PC-9 (cell line): ENCODE data around the gene EDAR. TPM values are rescaled to one million over a fixed set of nuclear protein-coding genes. Genes with fewer than 3 reads are reported as not detected.

ENCODE experiments used
- BruUV-seq: library from RNA; stranded (reverse); fragments of 400-500 nt; replicated peaks from 2 replicates; lab custom pipeline; 2021; lab: Mats Ljungman, UMichigan
- CTCF ChIA-PET: fragments of 300-600 bp; sonication (Branson Sonifier 250); formaldehyde crosslinking; loops from one replicate; lab custom pipeline; 2022; ENCODE audit warnings: antibody characterized with exemption; lab: Charles Lee
- POLR2A ChIA-PET: fragments of 300-600 bp; sonication (Branson Sonifier 250); formaldehyde crosslinking; loops from one replicate; lab custom pipeline; 2022; ENCODE audit warnings: antibody characterized with exemption; ENCODE audit not compliant: unreplicated experiment; lab: Charles Lee
- DNase-seq, 2 experiments: peaks; one replicate each; pipeline versions ENCODE4 v3.0.0 to v3.0.0-alpha.2; 2015 to 2022; ENCODE audit warnings: mixed read lengths in 1 of 2
- H2AFZ ChIP-seq: fragments of 200-600 bp; sonication (generic); 2 replicates; pipeline ENCODE4 v1.8.1; 2017; ENCODE audit warnings: antibody characterized with exemption
- H3F3A ChIP-seq: fragments of 200-600 bp; sonication (generic); 2 replicates; pipeline ENCODE4 v1.8.1; 2017; ENCODE audit warnings: antibody characterized with exemption, mild to moderate bottlenecking, low read depth; ENCODE audit not compliant: insufficient read depth
- H3K27ac ChIP-seq: fragments of 200-600 bp; sonication (generic); 2 replicates; pipeline ENCODE4 v1.6.1; 2016; ENCODE audit warnings: mixed run types
- H3K27me3 ChIP-seq: fragments of 200-600 bp; sonication (generic); 2 replicates; pipeline ENCODE4 v1.6.1; 2016; ENCODE audit warnings: low read depth, mixed run types; ENCODE audit not compliant: insufficient read depth
- H3K36me3 ChIP-seq: fragments of 200-600 bp; sonication (generic); 2 replicates; pipeline ENCODE4 v1.6.1; 2016; ENCODE audit warnings: low read depth, mixed run types
- H3K4me1 ChIP-seq: fragments of 200-600 bp; sonication (generic); replicated peaks from 2 replicates; pipeline ENCODE4 v1.6.1; 2016; ENCODE audit warnings: mixed run types; ENCODE audit not compliant: insufficient read depth
- H3K4me2 ChIP-seq: fragments of 200-600 bp; sonication (generic); 2 replicates; pipeline ENCODE4 v1.6.1; 2017; ENCODE audit warnings: mixed run types
- H3K4me3 ChIP-seq: fragments of 200-600 bp; sonication (generic); 2 replicates; pipeline ENCODE4 v1.6.1; 2016; ENCODE audit warnings: mixed run types
- H3K79me2 ChIP-seq: fragments of 200-600 bp; sonication (generic); 2 replicates; pipeline ENCODE4 v1.6.1; 2017; ENCODE audit warnings: low read depth, mixed run types
- H3K9me2 ChIP-seq: fragments of 200-600 bp; sonication (generic); 2 replicates; pipeline ENCODE4 v1.8.1; 2017; ENCODE audit warnings: mild to moderate bottlenecking; ENCODE audit not compliant: insufficient read depth
- H3K9me3 ChIP-seq: fragments of 200-600 bp; sonication (generic); 2 replicates; pipeline ENCODE4 v1.8.1; 2016; ENCODE audit warnings: low read depth; ENCODE audit not compliant: insufficient read depth
- H4K20me1 ChIP-seq: fragments of 200-600 bp; sonication (generic); 2 replicates; pipeline ENCODE4 v1.8.1; 2017; ENCODE audit not compliant: insufficient read depth
- EZH2 ChIP-seq: fragments of 200-600 bp; sonication (generic); IDR thresholded peaks from 2 replicates; pipeline ENCODE4 v1.8.0; 2017; ENCODE audit warnings: antibody characterized with exemption, low read depth
- intact Hi-C: fragments of 100-400 bp; cut with micrococcal nuclease; formaldehyde crosslinking; loops from one replicate; pipeline ENCODE4 v1.10.0; 2022; ENCODE audit not compliant: unreplicated experiment
- total RNA-seq: library from RNA; stranded (reverse); gene quantifications from 2 replicates; pipeline ENCODE4 v1.2.3, GENCODE V29; 2021
- TF ChIP-seq, protein P1 (sequence below): fragments of 200-600 bp; sonication (generic); conservative IDR thresholded peaks from 2 replicates; pipeline ENCODE4 v1.6.1; 2017; ENCODE audit warnings: mixed run types, antibody characterized with exemption, mild to moderate bottlenecking, moderate library complexity

Gene EDAR
- total RNA-seq, 1 experiment from 2014 or later: not detected

DNA sequence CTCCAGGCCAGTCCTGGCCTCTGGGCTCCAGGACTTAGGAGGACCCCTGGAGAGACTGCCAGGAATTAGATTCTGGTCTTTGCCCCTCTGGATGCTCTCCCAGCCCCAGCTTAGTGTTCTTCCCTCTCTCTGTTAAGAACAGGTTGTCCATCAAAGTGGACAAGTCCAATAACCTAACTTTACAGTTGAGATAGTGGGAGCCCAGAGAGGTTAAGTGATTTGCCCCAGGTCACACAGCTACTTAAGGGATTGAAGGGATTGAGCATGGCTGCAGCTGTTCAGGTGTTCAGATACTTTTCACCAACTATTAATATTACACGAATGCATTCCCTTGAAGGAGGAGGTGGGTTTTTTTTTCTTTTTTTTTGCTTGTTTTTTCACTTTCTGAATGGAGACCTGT, 57.6 kb downstream of the EDAR start:
- Histone ChIP-seq H3K27me3 (peaks cover 3% of the 10 kb centered on the region; the same call in 1 of the 2 replicates), H3K4me3 (no peak overlapping the region), H3F3A (no peaks in the 10 kb centered on the region), H3K36me3 (no peaks in the 10 kb centered on the region), H3K9me3 (no peaks in the 10 kb centered on the region), H3K27ac (no peak overlapping the region), H3K79me2 (no peaks in the 10 kb centered on the region), H3K4me1 (no peaks in the 10 kb centered on the region), H3K4me2 (no peak overlapping the region), H3K9me2 (no peaks in the 10 kb centered on the region), H4K20me1 (no peaks in the 10 kb centered on the region), H2AFZ (no peak overlapping the region)
- ChIA-PET POLR2A (interaction anchor here (0.5 kb wide), 1 partner anchor 41 kb away, joined by 3 read pairs; no protein-coding TSS in a partner anchor), CTCF (no interaction called here)
- no peak for DNase-seq
- intact Hi-C loops: no loop called here
- TF ChIP-seq, protein P1, sequence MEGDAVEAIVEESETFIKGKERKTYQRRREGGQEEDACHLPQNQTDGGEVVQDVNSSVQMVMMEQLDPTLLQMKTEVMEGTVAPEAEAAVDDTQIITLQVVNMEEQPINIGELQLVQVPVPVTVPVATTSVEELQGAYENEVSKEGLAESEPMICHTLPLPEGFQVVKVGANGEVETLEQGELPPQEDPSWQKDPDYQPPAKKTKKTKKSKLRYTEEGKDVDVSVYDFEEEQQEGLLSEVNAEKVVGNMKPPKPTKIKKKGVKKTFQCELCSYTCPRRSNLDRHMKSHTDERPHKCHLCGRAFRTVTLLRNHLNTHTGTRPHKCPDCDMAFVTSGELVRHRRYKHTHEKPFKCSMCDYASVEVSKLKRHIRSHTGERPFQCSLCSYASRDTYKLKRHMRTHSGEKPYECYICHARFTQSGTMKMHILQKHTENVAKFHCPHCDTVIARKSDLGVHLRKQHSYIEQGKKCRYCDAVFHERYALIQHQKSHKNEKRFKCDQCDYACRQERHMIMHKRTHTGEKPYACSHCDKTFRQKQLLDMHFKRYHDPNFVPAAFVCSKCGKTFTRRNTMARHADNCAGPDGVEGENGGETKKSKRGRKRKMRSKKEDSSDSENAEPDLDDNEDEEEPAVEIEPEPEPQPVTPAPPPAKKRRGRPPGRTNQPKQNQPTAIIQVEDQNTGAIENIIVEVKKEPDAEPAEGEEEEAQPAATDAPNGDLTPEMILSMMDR: no peak
- no peak for TF ChIP-seq EZH2
- BruUV-seq: no TSS peak

DNA sequence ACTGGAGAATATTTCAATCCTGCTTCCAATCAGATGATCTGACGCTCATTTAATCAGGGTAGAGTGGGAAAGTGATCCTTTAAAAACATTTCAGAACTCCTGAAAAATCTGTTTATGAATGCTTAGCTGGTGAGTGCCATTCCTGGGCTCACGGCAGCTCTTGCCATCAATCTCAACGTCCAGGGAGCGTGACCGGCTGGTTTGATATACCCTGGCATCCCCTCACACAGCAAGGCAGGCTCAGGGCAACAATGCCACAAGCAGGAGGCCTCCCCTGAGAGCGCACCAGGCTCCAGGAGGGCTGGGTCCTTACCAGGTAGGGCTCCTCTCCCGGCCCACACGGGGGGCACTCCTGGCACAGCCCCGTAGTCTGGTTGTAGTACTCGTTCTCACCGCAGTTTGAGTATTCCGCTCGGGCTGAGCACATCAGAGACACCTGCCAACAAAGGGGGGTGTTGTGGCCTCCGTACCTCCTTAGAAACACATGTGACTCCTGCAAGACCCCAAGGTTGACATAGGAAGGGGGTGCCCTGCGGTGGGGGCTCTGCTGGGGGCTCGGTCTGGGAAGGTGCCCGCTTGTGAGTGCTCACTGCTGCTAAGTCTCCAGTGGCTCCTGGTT, 59.1 kb downstream of the EDAR start:
- H2AFZ ChIP-seq: no peak overlapping the region
- no peak overlapping the region for H3K4me3 ChIP-seq
- TF ChIP-seq, protein P1: no peak
- TF ChIP-seq EZH2: no peak
- H3K27me3 ChIP-seq: peaks cover 3% of the 10 kb centered on the region; the same call in 1 of the 2 replicates
- H3K9me3 ChIP-seq: no peaks in the 10 kb centered on the region
- BruUV-seq: no TSS peak
- no peaks in the 10 kb centered on the region for H4K20me1 ChIP-seq
- CTCF ChIA-PET: no interaction called here
- intact Hi-C loops: loop anchor here (2.0 to 5.0 kb wide), 2 partner anchors 37 to 581 kb away; no protein-coding TSS in a partner anchor
- no peaks in the 10 kb centered on the region for H3K36me3 ChIP-seq
- no peak overlapping the region for H3K27ac ChIP-seq
- no peak overlapping the region for H3K4me2 ChIP-seq
- POLR2A ChIA-PET: no interaction called here
- H3F3A ChIP-seq: no peaks in the 10 kb centered on the region
- H3K79me2 ChIP-seq: no peaks in the 10 kb centered on the region
- DNase-seq: no peak
- H3K4me1 ChIP-seq: no peaks in the 10 kb centered on the region
- no peaks in the 10 kb centered on the region for H3K9me2 ChIP-seq

DNA sequence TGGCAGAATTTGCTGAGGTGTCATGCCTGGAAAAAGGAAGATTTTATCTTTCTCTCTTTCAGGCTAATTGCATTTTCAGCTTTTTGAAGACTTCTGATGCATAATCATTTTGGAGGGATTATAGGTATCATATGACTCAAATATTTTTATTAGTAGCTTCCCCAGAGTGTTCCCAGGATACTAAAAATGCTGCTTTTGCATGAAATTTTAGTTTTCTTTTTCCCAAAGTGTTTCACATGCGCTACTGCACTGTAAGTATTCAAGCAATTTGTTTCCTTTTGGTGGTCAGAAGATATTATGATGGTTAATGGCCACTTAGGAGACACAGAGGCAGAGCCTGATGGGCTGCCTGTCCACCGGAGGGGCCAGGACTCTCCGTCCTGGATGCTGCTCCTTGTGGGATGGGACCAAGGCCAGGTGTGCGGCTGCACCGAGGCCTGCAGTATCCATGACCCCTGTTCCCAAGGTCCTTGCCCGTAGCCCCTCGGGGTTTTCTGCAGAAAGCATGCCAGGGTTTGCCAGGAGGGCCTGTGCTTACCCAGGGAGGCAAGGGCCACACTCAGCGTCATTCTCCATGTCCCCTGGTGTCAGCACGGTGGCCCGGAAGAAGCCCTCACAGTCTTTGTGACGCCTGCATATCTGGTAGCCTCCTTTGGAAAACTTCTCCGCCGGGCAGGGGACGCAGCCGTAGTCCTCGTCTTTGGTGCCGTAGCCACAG, 60.2 kb downstream of the EDAR start:
- H4K20me1 ChIP-seq: no peaks in the 10 kb centered on the region
- TF ChIP-seq, protein P1: no peak
- no peak overlapping the region for H3K4me3 ChIP-seq
- intact Hi-C loops: loop anchor here (1.0 to 5.0 kb wide), 4 partner anchors 38 to 582 kb away; partner anchors contain the start of gene EDAR
- DNase-seq: no peak
- H3K27ac ChIP-seq: no peak overlapping the region
- H3K9me3 ChIP-seq: no peaks in the 10 kb centered on the region
- 0 out of 2 replicates have a peak, but pooled peaks cover 3% of the 10 kb centered on the region for H3K27me3 ChIP-seq
- H3K9me2 ChIP-seq: no peaks in the 10 kb centered on the region
- H3F3A ChIP-seq: no peaks in the 10 kb centered on the region
- ChIA-PET CTCF (interaction anchor here (0.6 kb wide), 1 partner anchor 75 kb away, joined by 4 read pairs; no protein-coding TSS in a partner anchor), POLR2A (no interaction called here)
- H3K4me1 ChIP-seq: no peaks in the 10 kb centered on the region
- no peaks in the 10 kb centered on the region for H3K79me2 ChIP-seq
- H3K4me2 ChIP-seq: no peak overlapping the region
- BruUV-seq: no TSS peak
- no peaks in the 10 kb centered on the region for H3K36me3 ChIP-seq
- H2AFZ ChIP-seq: no peak overlapping the region
